BE2C (cell line): ENCODE results near the gene NELFA.

Source experiments
- DNase-seq: peaks from one replicate; pipeline ENCODE4 v3.0.0-alpha.2; 2020
- H3K27me3 ChIP-seq: fragments of 250-450 bp; sonication (Bioruptor Pico); 2 replicates; pipeline ENCODE4 v1.5.1; 2020; ENCODE audit warnings: mild to moderate bottlenecking
- H3K36me3 ChIP-seq: fragments of 250-450 bp; sonication (Bioruptor Pico); 2 replicates; pipeline ENCODE4 v1.5.1; 2020; ENCODE audit warnings: mild to moderate bottlenecking
- H3K4me1 ChIP-seq: fragments of 250-450 bp; sonication (Bioruptor Pico); 2 replicates; pipeline ENCODE4 v1.5.1; 2020
- H3K4me3 ChIP-seq: 2 replicates; pipeline ENCODE4 v1.5.1; 2011; ENCODE audit warnings: low read depth, low read length
- H3K9me3 ChIP-seq: fragments of 250-450 bp; sonication (Bioruptor Pico); 2 replicates; pipeline ENCODE4 v1.5.1; 2020
- TF ChIP-seq, protein P1 (sequence below): IDR thresholded peaks from 2 replicates; pipeline ENCODE4 v1.5.1; 2012; ENCODE audit warnings: mild to moderate bottlenecking, low read depth, low read length

The NELFA gene

DNA sequence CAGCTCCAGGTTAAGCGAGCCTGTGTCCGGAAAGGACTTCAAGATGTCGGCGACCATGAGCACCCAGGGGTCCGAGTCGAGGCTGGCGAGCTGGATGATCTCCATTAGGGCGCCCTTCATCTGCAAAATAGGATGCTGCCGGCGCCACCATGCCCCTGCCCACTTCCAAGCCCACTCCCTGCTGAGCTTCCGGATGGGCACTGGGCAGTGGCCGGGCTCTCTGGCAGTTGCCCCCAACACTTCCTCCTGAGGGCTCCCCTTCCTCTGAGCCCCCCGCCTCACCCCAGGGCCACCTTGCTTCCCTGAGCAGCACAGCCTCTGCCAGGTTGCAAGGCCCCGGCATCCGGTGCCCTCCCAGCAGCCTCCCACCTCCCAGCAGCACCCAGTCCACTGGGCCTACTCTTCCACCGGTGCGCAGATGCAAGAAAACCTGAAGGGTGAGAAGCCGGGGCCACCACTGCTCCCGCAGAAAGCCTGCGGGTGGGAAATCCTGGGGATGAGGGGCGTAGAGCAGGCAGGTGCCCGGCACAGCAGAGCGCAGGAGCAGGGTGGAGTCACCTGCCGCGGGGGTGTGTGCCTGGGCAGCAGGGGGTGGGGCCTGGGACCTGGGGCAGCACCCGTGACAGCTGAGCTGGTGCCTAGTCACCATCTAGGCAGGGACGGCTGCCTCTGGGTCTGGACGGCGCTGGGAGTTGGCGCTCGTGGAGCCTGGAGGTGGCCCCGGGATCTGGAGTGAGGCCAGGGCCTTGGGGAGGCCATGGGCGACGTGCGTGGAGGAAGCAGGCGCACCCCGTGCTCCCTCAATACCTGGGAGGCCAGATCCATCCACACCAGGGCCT is 17.0 kb downstream of the NELFA start:
- H3K4me1 ChIP-seq, result no peaks in the 10 kb centered on the region
- no peaks in the 10 kb centered on the region for H3K9me3 ChIP-seq
- H3K4me3 ChIP-seq, result no peak overlapping the region
- DNase-seq, result no peak
- TF ChIP-seq, protein P1, sequence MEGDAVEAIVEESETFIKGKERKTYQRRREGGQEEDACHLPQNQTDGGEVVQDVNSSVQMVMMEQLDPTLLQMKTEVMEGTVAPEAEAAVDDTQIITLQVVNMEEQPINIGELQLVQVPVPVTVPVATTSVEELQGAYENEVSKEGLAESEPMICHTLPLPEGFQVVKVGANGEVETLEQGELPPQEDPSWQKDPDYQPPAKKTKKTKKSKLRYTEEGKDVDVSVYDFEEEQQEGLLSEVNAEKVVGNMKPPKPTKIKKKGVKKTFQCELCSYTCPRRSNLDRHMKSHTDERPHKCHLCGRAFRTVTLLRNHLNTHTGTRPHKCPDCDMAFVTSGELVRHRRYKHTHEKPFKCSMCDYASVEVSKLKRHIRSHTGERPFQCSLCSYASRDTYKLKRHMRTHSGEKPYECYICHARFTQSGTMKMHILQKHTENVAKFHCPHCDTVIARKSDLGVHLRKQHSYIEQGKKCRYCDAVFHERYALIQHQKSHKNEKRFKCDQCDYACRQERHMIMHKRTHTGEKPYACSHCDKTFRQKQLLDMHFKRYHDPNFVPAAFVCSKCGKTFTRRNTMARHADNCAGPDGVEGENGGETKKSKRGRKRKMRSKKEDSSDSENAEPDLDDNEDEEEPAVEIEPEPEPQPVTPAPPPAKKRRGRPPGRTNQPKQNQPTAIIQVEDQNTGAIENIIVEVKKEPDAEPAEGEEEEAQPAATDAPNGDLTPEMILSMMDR, result no peak
- H3K36me3 ChIP-seq, result peaks cover 41% of the 10 kb centered on the region
- no peaks in the 10 kb centered on the region for H3K27me3 ChIP-seq

DNA sequence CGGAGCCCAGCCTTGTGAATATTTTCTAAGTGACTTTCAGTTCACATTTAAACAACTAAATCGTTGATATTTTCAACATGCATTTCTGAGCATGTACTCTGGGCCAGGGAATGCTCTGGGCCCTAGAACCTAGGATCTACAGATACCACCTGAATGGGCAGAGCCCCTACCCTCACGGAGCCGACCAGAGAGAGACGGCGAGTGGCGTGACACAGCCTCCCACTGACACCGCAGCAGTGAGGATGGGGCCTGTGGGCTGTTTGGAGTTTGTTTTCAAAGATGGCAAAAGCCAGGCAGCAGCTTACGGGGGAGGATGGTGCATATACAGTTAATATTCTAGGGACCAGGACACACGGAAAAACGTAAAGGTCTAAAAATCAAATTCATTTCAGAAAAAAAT is 17.7 kb downstream of the NELFA start:
- Histone ChIP-seq H3K9me3 (no peaks in the 10 kb centered on the region), H3K4me1 (no peaks in the 10 kb centered on the region), H3K4me3 (no peak overlapping the region), H3K36me3 (peaks cover 47% of the 10 kb centered on the region), H3K27me3 (no peaks in the 10 kb centered on the region)
- DNase-seq, result no peak
- TF ChIP-seq, protein P1, result no peak

DNA sequence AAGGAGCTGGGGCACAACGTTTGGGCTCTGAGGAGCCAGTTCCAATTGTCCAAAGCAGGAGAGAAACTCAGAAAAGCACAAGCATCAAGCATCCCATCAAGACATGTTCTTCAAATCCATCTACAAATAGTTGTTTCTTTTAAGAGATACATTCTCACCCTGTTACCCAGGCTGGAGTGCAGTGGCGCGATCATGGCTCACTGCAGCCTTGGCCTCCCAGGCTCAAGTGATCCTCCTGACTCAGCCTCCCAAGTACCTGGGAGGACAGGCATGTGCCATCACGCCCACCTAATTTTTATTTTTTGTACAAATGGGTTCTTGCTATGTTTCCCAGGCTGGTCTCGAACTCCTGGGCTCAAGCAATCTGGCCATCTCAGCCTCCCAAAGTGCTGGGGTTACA is 18.1 kb downstream of the NELFA start:
- TF ChIP-seq, protein P1, result no peak
- no peaks in the 10 kb centered on the region for H3K9me3 ChIP-seq
- DNase-seq, result no peak
- H3K4me3 ChIP-seq, result no peak overlapping the region
- no peaks in the 10 kb centered on the region for H3K4me1 ChIP-seq
- peaks cover 52% of the 10 kb centered on the region for H3K36me3 ChIP-seq
- H3K27me3 ChIP-seq, result no peaks in the 10 kb centered on the region

DNA sequence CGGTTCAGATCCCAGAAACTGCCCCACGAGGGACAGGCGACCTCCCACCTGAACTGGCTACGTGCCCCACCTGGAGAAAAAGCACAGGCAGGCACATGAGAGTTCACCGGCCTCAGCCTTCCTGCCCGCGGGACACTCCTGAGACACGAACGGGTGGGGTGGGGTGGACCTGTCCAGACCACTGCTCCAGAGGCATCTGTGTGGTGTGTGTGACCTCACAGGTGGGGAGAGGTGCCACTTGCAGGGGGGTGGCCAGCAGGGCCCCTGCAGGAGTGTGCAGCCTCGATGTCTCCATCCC is 18.5 kb downstream of the NELFA start:
- TF ChIP-seq, protein P1, result no peak
- Histone ChIP-seq H3K36me3 (peaks cover 55% of the 10 kb centered on the region), H3K4me1 (no peaks in the 10 kb centered on the region), H3K27me3 (no peaks in the 10 kb centered on the region), H3K9me3 (no peaks in the 10 kb centered on the region), H3K4me3 (no peak overlapping the region)
- no peak for DNase-seq

DNA sequence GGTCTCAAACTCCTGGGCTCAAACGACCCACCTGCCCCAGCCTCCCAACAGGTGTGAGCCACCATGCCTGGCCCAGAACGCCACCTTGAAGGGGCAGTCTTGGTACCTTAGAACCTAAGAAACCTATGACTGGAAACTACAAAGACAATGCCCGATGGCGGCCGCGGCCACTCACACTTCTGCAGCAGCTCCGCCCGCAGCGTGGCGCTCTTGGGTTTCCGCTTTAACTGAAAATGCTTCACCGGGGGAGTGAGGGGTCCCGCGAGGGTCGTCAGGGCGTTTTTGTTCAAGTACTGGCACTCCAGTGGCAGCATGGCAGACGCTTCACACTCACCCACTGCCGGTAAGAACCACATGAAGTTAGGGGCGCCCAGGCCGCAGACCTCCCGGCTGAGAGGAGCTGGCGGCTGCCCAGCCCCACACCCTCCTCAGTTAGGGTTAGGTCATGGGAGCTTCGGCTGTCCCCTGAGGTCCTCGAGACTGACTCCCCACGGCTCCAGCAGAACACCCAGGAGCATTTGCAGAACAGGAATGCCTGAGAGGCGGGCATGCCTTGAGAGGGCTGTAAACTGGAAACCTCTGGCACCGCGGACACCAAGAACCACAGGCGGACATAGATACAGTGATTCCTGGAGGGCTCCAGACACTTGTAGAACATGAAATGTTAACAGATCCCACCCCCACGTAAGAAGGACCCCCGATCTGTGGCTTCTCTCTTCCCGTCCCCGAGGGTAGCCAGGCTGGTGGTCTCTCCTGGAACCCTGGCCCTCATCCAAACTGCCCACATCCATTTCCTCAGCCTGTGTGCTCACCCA is 19.0 kb downstream of the NELFA start:
- Histone ChIP-seq H3K4me1 (peaks cover 6% of the 10 kb centered on the region), H3K4me3 (no peak overlapping the region), H3K27me3 (no peaks in the 10 kb centered on the region), H3K9me3 (no peaks in the 10 kb centered on the region), H3K36me3 (peaks cover 56% of the 10 kb centered on the region)
- TF ChIP-seq, protein P1, result no peak
- DNase-seq, result no peak

DNA sequence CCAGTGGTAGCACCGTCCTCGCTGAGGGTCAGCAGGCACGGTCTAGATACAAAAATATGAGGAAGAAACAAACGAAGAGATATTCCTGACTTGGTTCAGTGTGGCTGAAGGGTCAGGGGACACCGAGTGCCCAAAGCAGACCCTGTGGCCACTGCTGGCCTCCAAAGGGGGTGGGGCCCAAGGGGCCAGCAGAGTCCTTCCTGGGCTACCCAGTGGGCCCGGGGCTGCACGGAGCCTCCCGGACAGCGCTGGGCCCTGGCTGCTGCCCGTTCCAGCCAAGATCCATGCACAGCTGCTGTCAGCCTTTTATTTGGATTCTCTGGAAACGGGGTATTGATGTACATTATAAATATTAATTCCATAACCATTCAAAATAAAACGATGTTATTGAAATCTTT is 20.4 kb downstream of the NELFA start:
- no peak for DNase-seq
- Histone ChIP-seq H3K4me1 (peaks cover 18% of the 10 kb centered on the region), H3K4me3 (no peak overlapping the region), H3K9me3 (no peaks in the 10 kb centered on the region), H3K36me3 (peaks cover 70% of the 10 kb centered on the region), H3K27me3 (no peaks in the 10 kb centered on the region)
- TF ChIP-seq, protein P1, result no peak
